Heart right ventricle (tissue), 16 donors: ENCODE data around the gene TAF9B. TPM values are rescaled to one million over a fixed set of nuclear protein-coding genes. Genes with fewer than 3 reads are reported as not detected.
A peak's percentile ranks its signal among the peaks of the same experiment; 100 is the strongest.
"Not testable (repeated sequence)": the region's sequence is repeated elsewhere in the genome, so short reads cannot be mapped to it uniquely, and the experiment has no call there.

Experiments used
- ATAC-seq, 8 donors: fragments of 200-7000 bp; cut with Tn5 transposase; one replicate each; pipeline ENCODE4 v1.9.1; 2020; ENCODE audit warnings: mild to moderate bottlenecking in 8 of 8, moderate library complexity in 8 of 8, moderate number of reproducible peaks in 1 of 8
- DNase-seq, 2 donors: peaks; one replicate each; pipeline ENCODE4 v3.0.0-alpha.2; 2020
- H3K27ac ChIP-seq, 10 donors: fragments of 200-600 bp; sonication (generic) in 2 of 10; one replicate each; pipeline versions ENCODE4 v1.5.0 to v1.8.0; 2020 to 2022; ENCODE audit warnings: mild to moderate bottlenecking in 3 of 10
- H3K27me3 ChIP-seq, 7 donors: fragments of 200-600 bp; one replicate each; pipeline ENCODE4 v1.8.0; 2021 to 2022; ENCODE audit warnings: mild to moderate bottlenecking in 2 of 7
- H3K36me3 ChIP-seq, 9 donors: fragments of 200-600 bp; sonication (generic) in 1 of 9; one replicate each; pipeline versions ENCODE4 v1.5.0 to v1.8.0; 2020 to 2022; ENCODE audit warnings: mild to moderate bottlenecking in 2 of 9
- H3K4me1 ChIP-seq, 9 donors: fragments of 200-600 bp; sonication (generic) in 1 of 9; one replicate each; pipeline versions ENCODE4 v1.5.0 to v1.8.0; 2020 to 2022; ENCODE audit warnings: mild to moderate bottlenecking in 4 of 9
- H3K4me3 ChIP-seq, 10 donors: fragments of 200-600 bp; sonication (generic) in 2 of 10; one replicate each; pipeline versions ENCODE4 v1.5.0 to v1.8.0; 2020 to 2022; ENCODE audit warnings: mild to moderate bottlenecking in 7 of 10, moderate library complexity in 2 of 10
- H3K9me3 ChIP-seq, 11 donors: fragments of 200-600 bp in 10 of 11; sonication (generic) in 2 of 11; one replicate each; pipeline versions ENCODE4 v1.5.0 to v1.8.0; 2013 to 2022; ENCODE audit warnings: mild to moderate bottlenecking in 2 of 11, control low read depth in 1 of 11, moderate library complexity in 1 of 11
- WGBS, 2 donors: extraction: QIAGEN DNeasy Blood & Tissue Kit; methylation state at CpG; one replicate each; pipeline ENCODE4 v1.1.7; 2013; ENCODE audit warnings: inconsistent platforms in 1 of 2; 5-methylcytosine and 5-hydroxymethylcytosine counted together
- intact Hi-C, 10 donors: fragments of 100-400 bp; cut with DNase I; formaldehyde crosslinking; loops; one replicate each; pipeline versions ENCODE4 v1.11.1 to v1.14.2; 2022
- polyA plus RNA-seq, 2 donors: library from polyadenylated mRNA; stranded (reverse); fragments of 200-250 nt; gene quantifications; one replicate each; pipeline ENCODE4 v1.2.3, GENCODE V29; 2013
- total RNA-seq, 10 donors: library from RNA; stranded (reverse); fragmentation: NEBNext Ultra II Directional in 3 of 10; extraction: Animal tissue kit (Norgen Biotek cat#: 25700) in 3 of 10; gene quantifications; one replicate each; pipeline versions ENCODE4 v1.2.1 to v1.2.4, GENCODE V29; 2021 to 2023
- TF ChIP-seq, protein P1 (sequence below), 9 donors: fragments of 200-600 bp; sonication (generic) in 2 of 9; IDR thresholded peaks; one replicate each; pipeline versions ENCODE4 v1.5.0 to v1.8.0; 2021 to 2022; ENCODE audit warnings: antibody characterized with exemption in 9 of 9, mild to moderate bottlenecking in 5 of 9, moderate library complexity in 1 of 9
- donor health status: Arrhythmogenic right ventricular cardiomyopathy.
- donor health status: ischemic (EF 13 %, LVEDD 7.1; RV severe dilation, severe dysfunction).
- donor health status: healthy with polysubstance abuse.
- donor health status: DM: no; HTN: yes; CAD: no.
- donor health status: DM: no; HTN: no; CAD: no.
- donor health status: ischemic (EF 25% LVEDD 6.9; RV normal size, moderate dysfunction).
- donor health status: ischemic (EF 25% LVEDD 5.7; RV mildly dilated, moderate dysfunction).
- donor health status: healthy.
- donor health status: DM: yes; HTN: yes; CAD: no.
- donor health status: Ischemic cardiomyopathy.
- donor health status: ischemic (EF 35%, LVEDD 5.7; RV mildly dilated, moderate dysfunction).
- donor health status: nonischemic (EF 11% LVEDD 7.7; RV severe dilation, severe dysfunction).
- donor health status: DM: yes; HTN: yes; CAD: no.
- donor health status: PGD.
- donor health status: ischemic (EF 29% LVEDD 5.4; RV normal size, mild dysfunction).
- donor health status: nonischemic (EF 23%, LVEDD 6.1; RV moderate dilation, normal function).

TAF9B gene
- total and polyA plus RNA-seq, 12 donors: 9.8 to 27.8 (median 21.0) TPM

DNA sequence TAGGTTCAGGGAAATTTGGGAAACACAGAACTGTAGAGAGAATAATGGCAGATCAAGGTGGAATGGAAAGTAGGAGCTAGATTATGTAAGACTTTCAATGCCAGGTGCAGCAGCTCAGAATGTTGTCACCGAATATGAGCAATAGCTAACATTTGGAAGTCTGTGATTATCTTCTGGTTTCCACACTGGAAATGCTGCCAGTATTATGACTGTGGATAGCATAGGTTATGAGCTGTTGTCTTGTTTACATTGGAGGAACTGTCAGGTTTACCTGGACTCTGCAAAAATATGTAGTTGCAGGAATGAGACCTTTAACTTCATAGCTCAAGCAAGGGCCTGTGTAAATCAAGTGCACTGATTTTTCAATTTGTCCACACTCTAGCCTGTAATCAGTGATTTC lies 26.0 kb upstream of the TAF9B start:
- no peak for ATAC-seq
- Histone ChIP-seq H3K27ac (no peak overlapping the region), H3K9me3 (no peaks in the 10 kb centered on the region), H3K27me3 (peaks cover 0 to 16% (median 0%) of the 10 kb centered on the region in 7 donors), H3K4me1 (no peaks in the 10 kb centered on the region), H3K4me3 (no peak overlapping the region), H3K36me3 (no peaks in the 10 kb centered on the region)
- TF ChIP-seq, protein P1, sequence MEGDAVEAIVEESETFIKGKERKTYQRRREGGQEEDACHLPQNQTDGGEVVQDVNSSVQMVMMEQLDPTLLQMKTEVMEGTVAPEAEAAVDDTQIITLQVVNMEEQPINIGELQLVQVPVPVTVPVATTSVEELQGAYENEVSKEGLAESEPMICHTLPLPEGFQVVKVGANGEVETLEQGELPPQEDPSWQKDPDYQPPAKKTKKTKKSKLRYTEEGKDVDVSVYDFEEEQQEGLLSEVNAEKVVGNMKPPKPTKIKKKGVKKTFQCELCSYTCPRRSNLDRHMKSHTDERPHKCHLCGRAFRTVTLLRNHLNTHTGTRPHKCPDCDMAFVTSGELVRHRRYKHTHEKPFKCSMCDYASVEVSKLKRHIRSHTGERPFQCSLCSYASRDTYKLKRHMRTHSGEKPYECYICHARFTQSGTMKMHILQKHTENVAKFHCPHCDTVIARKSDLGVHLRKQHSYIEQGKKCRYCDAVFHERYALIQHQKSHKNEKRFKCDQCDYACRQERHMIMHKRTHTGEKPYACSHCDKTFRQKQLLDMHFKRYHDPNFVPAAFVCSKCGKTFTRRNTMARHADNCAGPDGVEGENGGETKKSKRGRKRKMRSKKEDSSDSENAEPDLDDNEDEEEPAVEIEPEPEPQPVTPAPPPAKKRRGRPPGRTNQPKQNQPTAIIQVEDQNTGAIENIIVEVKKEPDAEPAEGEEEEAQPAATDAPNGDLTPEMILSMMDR (IDR thresholded peaks at IDR 0.05): no peak
- DNase-seq: no peak
- intact Hi-C loops: no loop called here
- 68 to 73% methylated on average over 1 of the region's 1 CpG for WGBS, 2 donors

DNA sequence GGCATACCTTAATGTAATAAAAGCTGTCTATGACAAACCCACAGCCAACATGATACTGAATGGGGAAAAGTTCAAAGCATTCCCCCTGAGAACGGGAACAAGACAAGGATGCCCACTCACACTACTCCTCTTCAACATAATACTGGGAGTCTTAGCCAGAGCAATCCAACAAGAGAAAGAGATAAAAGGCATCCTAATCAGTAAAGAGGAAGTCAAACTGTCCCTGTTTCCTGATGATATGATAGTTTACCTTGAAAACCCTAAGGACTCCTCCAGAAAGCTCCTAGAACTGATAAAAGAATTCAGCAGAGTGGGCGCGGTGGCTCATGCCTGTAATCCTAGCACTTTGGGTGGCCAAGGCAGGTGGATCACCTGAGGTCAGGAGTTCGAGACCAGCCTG lies 23.7 kb upstream of the TAF9B start:
- ATAC-seq, H3K36me3 ChIP-seq, intact Hi-C loops, DNase-seq, H3K4me1 ChIP-seq, H3K9me3 ChIP-seq, H3K27ac ChIP-seq, H3K4me3 ChIP-seq: not testable (repeated sequence)
- 60 to 69% methylated on average over 4 of the region's 4 CpGs for WGBS, 2 donors
- H3K27me3 ChIP-seq: peaks cover 0 to 29% (median 0%) of the 10 kb centered on the region in 7 donors

DNA sequence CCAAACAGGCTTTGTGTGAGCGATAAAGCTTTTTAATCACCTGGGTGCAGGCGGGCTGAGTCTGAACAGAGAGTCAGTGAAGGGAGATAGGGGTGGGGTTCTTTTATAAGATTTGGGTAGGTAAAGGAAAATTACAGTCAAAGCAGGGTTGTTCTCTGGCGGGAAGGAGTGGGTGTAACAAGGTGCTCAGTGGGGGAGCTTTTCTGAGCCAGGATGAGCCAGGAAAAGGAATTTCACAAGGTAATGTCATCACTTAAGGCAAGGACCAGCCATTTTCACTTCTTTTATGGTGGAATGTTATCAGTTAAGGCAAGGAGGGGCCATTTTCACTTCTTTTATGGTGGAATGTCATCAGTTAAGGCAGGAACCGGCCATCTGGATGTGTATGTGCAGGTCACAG lies 21.3 kb upstream of the TAF9B start:
- H3K27ac ChIP-seq, intact Hi-C loops: not testable (repeated sequence)
- 79 to 82% methylated on average over 4 of the region's 4 CpGs for WGBS, 2 donors

DNA sequence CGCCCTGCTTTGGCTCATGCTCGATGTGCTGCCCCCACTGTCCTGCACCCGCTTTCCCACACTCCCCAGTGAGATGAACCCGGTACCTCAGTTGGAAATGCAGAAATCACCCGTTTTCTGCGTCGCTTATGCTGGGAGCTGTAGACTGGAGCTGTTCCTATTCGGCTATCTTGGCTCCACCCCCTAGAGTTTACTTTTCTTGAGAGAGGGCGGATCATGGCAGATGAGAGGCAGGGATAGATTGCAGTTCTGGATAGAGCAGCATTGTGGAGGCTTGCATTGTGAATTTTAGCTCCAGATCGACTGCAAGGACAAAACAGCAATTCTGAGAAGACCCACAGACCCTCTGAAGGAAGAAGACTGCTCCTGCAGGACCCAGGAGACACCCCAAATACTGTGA lies 18.4 kb upstream of the TAF9B start:
- H3K36me3 ChIP-seq, H3K9me3 ChIP-seq, H3K4me3 ChIP-seq, DNase-seq, H3K27ac ChIP-seq, intact Hi-C loops, ATAC-seq, H3K4me1 ChIP-seq: not testable (repeated sequence)
- peaks cover 0 to 20% (median 0%) of the 10 kb centered on the region in 7 donors for H3K27me3 ChIP-seq
- 88 to 89% methylated on average over 10 of the region's 10 CpGs for WGBS, 2 donors

More for the DNA sequence above, 21.3 kb upstream of the TAF9B start:
- not testable (repeated sequence) for H3K36me3 ChIP-seq, H3K4me1 ChIP-seq, DNase-seq, H3K9me3 ChIP-seq, H3K4me3 ChIP-seq, ATAC-seq
- peaks cover 0 to 20% (median 0%) of the 10 kb centered on the region in 7 donors for H3K27me3 ChIP-seq

DNA sequence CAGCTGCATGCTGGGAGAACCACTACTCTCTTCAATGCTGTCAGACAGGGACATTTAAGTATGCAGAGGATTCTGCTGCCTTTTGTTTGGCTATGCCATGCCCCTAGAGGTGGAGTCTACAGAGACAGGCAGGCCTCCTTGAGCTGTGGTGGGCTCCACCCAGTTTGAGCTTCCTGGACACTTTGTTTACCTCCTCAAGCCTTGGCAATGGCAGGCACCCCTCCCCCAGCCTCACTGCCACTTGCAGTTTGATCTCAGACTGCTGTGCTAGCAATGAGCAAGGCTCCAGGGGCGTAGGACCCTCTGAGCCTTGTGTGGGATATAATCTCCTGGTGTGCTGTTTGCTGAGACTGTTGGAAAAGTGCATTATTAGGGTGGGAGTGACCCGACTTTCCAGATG lies 17.9 kb upstream of the TAF9B start:
- H3K9me3 ChIP-seq, DNase-seq, intact Hi-C loops, H3K36me3 ChIP-seq, H3K4me1 ChIP-seq, H3K4me3 ChIP-seq, ATAC-seq, H3K27ac ChIP-seq: not testable (repeated sequence)
- peaks cover 0 to 20% (median 0%) of the 10 kb centered on the region in 7 donors for H3K27me3 ChIP-seq
- 82 to 83% methylated on average over 1 to 2 of the region's 2 CpGs for WGBS, 2 donors

DNA sequence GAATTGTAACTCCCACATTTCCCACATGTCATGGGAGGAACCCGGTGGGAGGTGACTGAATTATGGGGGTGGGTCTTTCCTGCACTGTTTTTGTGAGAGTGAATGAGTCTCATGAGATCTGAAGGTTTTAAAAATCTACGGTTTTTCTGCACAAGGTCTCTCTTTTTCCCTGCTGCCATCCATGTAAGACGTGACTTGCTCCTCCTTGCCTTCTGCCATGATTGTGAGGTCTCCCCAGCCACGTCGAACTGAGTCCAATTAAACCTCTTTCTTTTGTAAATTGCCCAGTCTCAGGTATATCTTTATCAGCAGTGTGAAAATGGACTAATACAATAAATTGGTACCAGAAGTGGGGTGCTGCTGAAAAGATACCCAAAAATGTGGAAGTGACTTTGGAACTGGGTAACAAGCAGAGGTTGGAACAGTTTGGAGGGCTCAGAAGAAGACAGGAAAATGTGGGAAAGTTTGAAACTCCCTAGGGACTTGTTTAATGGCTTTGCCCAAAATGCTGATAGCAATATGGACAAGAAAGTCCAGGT lies 7.6 kb upstream of the TAF9B start:
- H3K9me3 ChIP-seq: peaks cover 0 to 31% (median 5%) of the 10 kb centered on the region in 11 donors
- H3K4me1 ChIP-seq, intact Hi-C loops, H3K4me3 ChIP-seq, H3K27me3 ChIP-seq, H3K27ac ChIP-seq, DNase-seq, ATAC-seq, H3K36me3 ChIP-seq: not testable (repeated sequence)
- 94 to 100% methylated on average over 5 of the region's 5 CpGs for WGBS, 2 donors

DNA sequence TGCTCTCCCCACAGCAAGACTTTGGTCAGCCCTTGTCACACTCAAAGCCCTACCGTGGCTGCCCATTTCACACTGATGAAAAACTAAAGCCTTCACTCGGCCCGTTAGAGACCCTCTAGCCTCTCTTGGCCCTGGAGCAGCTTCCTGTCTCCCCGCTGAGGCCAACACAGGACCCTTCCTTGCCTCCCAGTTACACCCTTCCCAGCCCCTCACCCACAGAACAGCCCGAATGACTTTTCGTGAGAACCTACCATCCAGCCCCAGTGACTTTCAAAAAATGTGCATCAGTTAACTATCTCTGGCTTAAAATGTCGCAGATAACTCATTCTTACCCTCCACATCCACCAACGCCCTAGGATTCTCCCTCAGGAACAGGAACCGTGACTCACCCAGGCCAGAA lies 756 bp upstream of the TAF9B start:
- Histone ChIP-seq H3K9me3 (no peaks in the 10 kb centered on the region), H3K4me3 (peak overlapping the region in 4 of 10 donors; percentile 76 to 89 (median 82)), H3K27ac (no peak overlapping the region), H3K4me1 (peaks cover 0 to 8% (median 0%) of the 10 kb centered on the region in 9 donors), H3K27me3 (no peaks in the 10 kb centered on the region), H3K36me3 (peaks cover 0 to 19% (median 0%) of the 10 kb centered on the region in 9 donors)
- intact Hi-C loops: no loop called here
- 94 to 96% methylated on average over 9 of the region's 9 CpGs for WGBS, 2 donors
- DNase-seq (no peak), ATAC-seq (peak in 2 of 8 donors; percentile 19 to 20)
- TF ChIP-seq, protein P1 (IDR thresholded peaks at IDR 0.05): no peak
